Hematopoietic multipotent progenitor cell (in vitro differentiated cells): ENCODE data around the gene RPL23. TPM values are rescaled to one million over a fixed set of nuclear protein-coding genes. Genes with fewer than 3 reads are reported as not detected.
A peak's percentile ranks its signal among the peaks of the same experiment; 100 is the strongest.

Experiments
- DNase-seq, 3 donors: peaks; one replicate each; pipeline ENCODE4 v3.0.0-alpha.2; 2011 to 2015; ENCODE audit warnings: low read depth in 2 of 3, low spot score in 2 of 3
- small RNA-seq: library from RNA; depleted of rRNA; stranded (forward); fragments of <200 nt; gene quantifications from one replicate; pipeline ENCODE3, GENCODE V24; 2012
- total RNA-seq: library from RNA; depleted of rRNA; stranded (reverse); fragments of >200 nt; gene quantifications from one replicate; pipeline ENCODE4 v1.2.3, GENCODE V29; 2012

RPL23 gene
- total RNA-seq, 1 donor, result 1,418 TPM

DNA sequence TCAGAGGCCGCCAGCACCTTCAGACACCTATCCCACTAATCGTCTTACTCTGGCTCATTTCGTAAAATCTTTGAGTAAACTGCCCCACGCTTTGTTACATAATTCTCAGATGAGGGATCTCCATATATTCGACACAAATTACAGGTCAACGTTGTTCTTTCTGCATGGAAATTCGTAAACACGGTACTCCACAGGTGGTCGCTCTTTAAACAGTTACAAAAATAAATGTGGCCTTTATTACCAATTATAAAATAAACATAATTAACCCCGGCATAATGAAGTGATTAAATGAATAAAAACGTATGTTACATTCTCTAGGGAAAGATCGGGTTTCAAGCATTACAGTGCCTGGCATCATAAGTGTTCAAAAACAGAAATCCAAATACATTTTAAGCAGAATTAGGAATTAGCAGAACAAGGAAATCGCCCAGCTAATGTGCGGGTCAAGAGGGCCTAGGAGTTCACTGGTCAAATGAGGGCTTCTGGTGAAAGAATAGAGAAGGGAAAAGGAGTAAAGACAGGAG lies 53.2 kb downstream of the RPL23 start:
- no peak for DNase-seq

DNA sequence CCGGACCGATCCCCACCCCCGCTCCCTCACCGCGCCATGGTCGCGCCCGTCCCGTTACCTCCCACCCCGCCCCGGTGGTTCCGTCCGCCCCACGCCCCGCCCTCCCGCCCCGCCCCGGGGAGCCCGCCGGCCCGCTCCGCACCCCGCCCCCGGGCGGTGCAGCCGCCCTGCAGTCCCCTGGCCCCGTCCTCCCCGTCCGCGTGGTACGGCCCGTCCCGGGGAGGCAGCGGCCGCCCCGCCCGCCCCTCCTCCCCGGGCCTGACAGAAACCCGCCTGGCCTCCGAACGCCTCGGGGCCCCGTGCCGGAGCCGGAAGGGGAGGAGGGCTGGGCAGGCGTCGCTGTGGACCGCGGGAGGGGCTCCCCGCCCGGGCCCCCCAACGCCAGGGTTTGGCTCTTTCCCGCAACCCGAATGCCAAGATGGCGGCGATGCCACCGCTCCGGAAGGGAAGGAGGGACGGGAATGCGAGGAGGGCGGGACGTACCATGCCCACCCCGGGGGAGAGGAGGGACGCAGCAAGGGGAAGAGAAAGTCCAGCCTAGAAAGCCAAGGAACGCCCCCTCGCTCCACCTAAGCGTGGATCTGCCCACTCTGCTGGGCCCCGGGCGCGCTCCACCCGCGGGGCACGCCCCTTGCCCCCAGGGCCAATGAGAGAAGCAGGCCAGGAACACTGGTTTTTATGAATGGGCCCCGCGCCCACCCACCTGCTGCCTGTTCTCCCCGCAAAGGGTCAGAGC lies 53.9 kb downstream of the RPL23 start, which contains the start of gene PIP4K2B:
Gene PIP4K2B, minus strand, starts transcription at position 56 of the 736 bp plus-strand sequence. CDS start 132 bp downstream, outside the sequence.
- DNase-seq, result peak; percentile 68 to 96 (median 96)

DNA sequence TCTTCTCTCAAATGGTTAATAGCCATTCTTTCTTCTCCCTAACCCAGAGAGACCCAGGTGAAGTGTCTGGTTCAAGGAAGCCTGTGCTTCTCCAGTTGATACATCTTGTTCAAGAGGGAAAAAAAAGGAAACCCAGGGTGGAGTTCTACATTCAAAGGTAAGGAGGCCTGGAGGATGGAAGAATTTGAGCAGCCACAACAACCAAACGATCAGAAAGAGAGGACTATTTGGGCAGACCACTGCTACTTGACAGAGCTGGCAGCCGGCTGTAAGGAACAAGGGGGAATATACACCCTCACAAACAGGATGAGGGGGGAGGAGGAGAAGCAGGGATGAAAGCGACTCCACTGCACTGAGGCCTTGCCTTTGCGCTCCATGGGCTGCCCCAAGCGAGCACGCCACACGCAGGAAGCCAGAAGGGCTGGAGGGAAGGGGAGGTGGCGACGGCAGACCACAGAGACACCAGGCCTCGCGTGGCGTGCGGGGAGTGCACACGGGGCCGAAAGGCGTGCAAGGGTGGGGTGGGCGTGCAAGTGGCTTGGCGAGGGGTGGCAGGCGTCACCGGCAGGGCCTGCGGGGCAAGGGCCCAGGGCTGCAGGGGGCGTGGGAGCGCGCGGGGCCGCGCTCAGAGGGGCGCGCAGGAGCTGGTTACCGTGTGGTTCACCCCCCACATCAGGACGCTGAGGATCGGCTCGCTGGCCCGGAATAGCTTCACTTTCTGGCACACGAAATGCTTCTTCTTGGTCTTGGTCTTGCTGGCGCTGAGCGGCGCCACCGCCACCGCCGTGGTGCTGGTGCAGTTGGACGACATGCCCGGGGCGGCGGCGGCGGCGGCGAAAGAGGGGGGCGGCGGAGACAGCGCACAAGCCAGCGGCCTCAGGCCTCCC lies 54.7 kb downstream of the RPL23 start:
- DNase-seq, result peak; percentile 28 to 71 (median 68)

Small RNA genes lying within 50 kb of the gene (small RNA-seq; reads per million reads assigned to genes)
- gene MIR4727, result not detected
- gene SNORA21, result not detected
- not detected for gene SNORA21B

Other genes with a start within 250 kb of the RPL23 start
- under 0.01 TPM for gene SRCIN1, start 247.8 kb downstream of the RPL23 start, total RNA-seq
- gene EPOP, start 178.8 kb downstream of the RPL23 start, total RNA-seq, result 0.27 TPM
- 71.6 TPM for gene MLLT6, start 148.4 kb downstream of the RPL23 start, total RNA-seq
- 2.4 TPM for gene CISD3, start 123.4 kb downstream of the RPL23 start, total RNA-seq
- not detected for gene PCGF2, start 105.4 kb downstream of the RPL23 start, total RNA-seq
- gene PSMB3, start 101.0 kb downstream of the RPL23 start, total RNA-seq, result 298 TPM
- gene PIP4K2B, start 54.2 kb downstream of the RPL23 start, total RNA-seq, result 55.5 TPM
- 17.0 TPM for gene CWC25, start 28.4 kb downstream of the RPL23 start, total RNA-seq
- 81.9 TPM for gene LASP1, start 16.3 kb upstream of the RPL23 start, total RNA-seq
- not detected for gene FBXO47, start 113.7 kb upstream of the RPL23 start, total RNA-seq